A549 (cell line): ENCODE measurements around the gene PPBP. TPM values are rescaled to one million over a fixed set of nuclear protein-coding genes. Genes with fewer than 3 reads are reported as not detected.

Source experiments
- ATAC-seq, 2 experiments: fragments of 200-7000 bp in 1 of 2; fragments of >200 bp in 1 of 2; cut with Nextera tagmentation in 1 of 2; cut with Tn5 transposase in 1 of 2; 3 replicates each; pipeline versions ENCODE4 v1.8.0 to v1.9.1; 2018 to 2020; ENCODE audit warnings: mild to moderate bottlenecking in 1 of 2, moderate library complexity in 1 of 2
- CTCF ChIA-PET: fragments of 300-600 bp; sonication (Branson Sonifier 250); formaldehyde crosslinking; extraction: SDS; loops from one replicate; lab custom pipeline; 2021; ENCODE audit warnings: antibody characterized with exemption, inconsistent platforms; lab: Yijun Ruan, JAX
- POLR2A ChIA-PET: fragments of 350-600 bp; formaldehyde crosslinking; extraction: SDS; loops from one replicate; lab custom pipeline; 2021; ENCODE audit warnings: antibody characterized with exemption, inconsistent platforms; lab: Yijun Ruan, JAX
- DNase-seq, 2 experiments: peaks; one replicate each; pipeline versions ENCODE4 v3.0.0 to v3.0.0-alpha.2; 2011 to 2016; ENCODE audit warnings: low read depth in 1 of 2, low spot score in 1 of 2
- FAIRE-seq: peaks from 2 replicates; lab custom pipeline; 2011; peaks lifted over from hg19 to GRCh38; lab: Jason Lieb, UNC
- H3K27ac ChIP-seq, 2 experiments: fragments of >200 bp; sonication (Bioruptor Twin); formaldehyde crosslinking; 3 replicates each; pipeline ENCODE4 v1.5.1; 2016 to 2017
- H3K4me1 ChIP-seq: fragments of >200 bp; sonication (Bioruptor Twin); formaldehyde crosslinking; 3 replicates; pipeline ENCODE4 v1.6.1; 2016
- H3K4me2 ChIP-seq: fragments of >200 bp; sonication (Bioruptor Twin); formaldehyde crosslinking; 3 replicates; pipeline ENCODE4 v1.6.1; 2016
- H3K4me3 ChIP-seq: fragments of >200 bp; sonication (Bioruptor Twin); formaldehyde crosslinking; 3 replicates; pipeline ENCODE4 v1.5.1; 2016
- H3K9me3 ChIP-seq: fragments of >200 bp; sonication (Bioruptor Twin); formaldehyde crosslinking; 3 replicates; pipeline ENCODE4 v1.6.1; 2016
- CBX2 ChIP-seq: fragments of 200-600 bp; sonication (generic); IDR thresholded peaks from 2 replicates; pipeline ENCODE4 v1.6.1; 2016; ENCODE audit warnings: low read depth, mild to moderate bottlenecking, borderline replicate concordance
- EHF ChIP-seq: fragments of 250-450 bp; sonication (Bioruptor Pico); IDR thresholded peaks from 2 replicates; pipeline ENCODE4 v1.5.0; 2020; ENCODE audit warnings: mild to moderate bottlenecking
- EP300 ChIP-seq, 2 experiments: fragments of >200 bp; sonication (Bioruptor Twin); formaldehyde crosslinking; IDR thresholded peaks; 2 replicates in 1 of 2; 3 replicates in 1 of 2; pipeline ENCODE4 v1.6.1; 2016 to 2017
- ESRRA ChIP-seq: fragments of 150-350 bp; IDR thresholded peaks from 2 replicates; pipeline ENCODE4 v1.6.1; 2014; ENCODE audit warnings: mild to moderate bottlenecking, low read length, borderline replicate concordance
- FOSB ChIP-seq: fragments of 250-450 bp; sonication (Bioruptor Pico); IDR thresholded peaks from 2 replicates; pipeline ENCODE4 v1.5.0; 2020; ENCODE audit warnings: mild to moderate bottlenecking, moderate library complexity
- NFE2L2 ChIP-seq: fragments of 150-350 bp; conservative IDR thresholded peaks from 2 replicates; pipeline ENCODE4 v1.6.1; 2014; ENCODE audit warnings: low read length
- NPAS2 ChIP-seq: fragments of 250-450 bp; sonication (Bioruptor Pico); IDR thresholded peaks from 2 replicates; pipeline ENCODE4 v1.8.0; 2022; ENCODE audit warnings: mild to moderate bottlenecking, moderate library complexity, borderline replicate concordance
- NR3C1 ChIP-seq: fragments of >200 bp; sonication (Bioruptor Twin); formaldehyde crosslinking; IDR thresholded peaks from 3 replicates; pipeline ENCODE4 v1.6.1; 2017
- POLR2AphosphoS2 ChIP-seq: conservative IDR thresholded peaks from 2 replicates; pipeline ENCODE4 v1.6.1; 2012; ENCODE audit warnings: low read length, improper control_type of control experiment, inconsistent platforms
- RAD21 ChIP-seq, 2 experiments: fragments of >200 bp in 1 of 2; sonication (Bioruptor Twin) in 1 of 2; formaldehyde crosslinking in 1 of 2; IDR thresholded peaks in 1 of 2; conservative IDR thresholded peaks in 1 of 2; 2 replicates in 1 of 2; 3 replicates in 1 of 2; pipeline ENCODE4 v1.6.1; 2012 to 2018; ENCODE audit warnings: inconsistent platforms in 1 of 2
- REST ChIP-seq: fragments of 200-600 bp; sonication (generic); IDR thresholded peaks from 2 replicates; pipeline ENCODE4 v1.6.1; 2016; ENCODE audit warnings: antibody characterized with exemption, mild to moderate bottlenecking, moderate library complexity
- SREBF2 ChIP-seq: fragments of 450-650 bp; IDR thresholded peaks from 2 replicates; pipeline ENCODE4 v1.6.1; 2014; ENCODE audit warnings: mild to moderate bottlenecking, moderate library complexity
- WGBS: methylation state at CpG from one replicate; pipeline ENCODE4 v1.1.6; 2017; ENCODE audit errors: missing lambda C conversion rate; 5-methylcytosine and 5-hydroxymethylcytosine counted together
- polyA plus RNA-seq, 4 experiments: library from polyadenylated mRNA; depleted of rRNA in 3 of 4; stranded (reverse); fragments of >200 nt; fragmentation: RNase III in 1 of 4; extraction: RNeasy Plus Mini Kit Qiagen cat#74134 plus additional on column Dnase treatment in 1 of 4; gene quantifications; 2 replicates in 3 of 4; 3 replicates in 1 of 4; pipeline ENCODE4 v1.2.3, GENCODE V29; 2011 to 2017
- TF ChIP-seq, protein P1 (sequence below): fragments of 250-450 bp; sonication (Bioruptor Pico); IDR thresholded peaks from 2 replicates; pipeline ENCODE4 v1.5.0; 2020; ENCODE audit warnings: low read depth, mild to moderate bottlenecking, moderate library complexity
- TF ChIP-seq, protein P2 (sequence below): fragments of 250-450 bp; sonication (Bioruptor Pico); IDR thresholded peaks from 2 replicates; pipeline ENCODE4 v1.5.0; 2021; ENCODE audit warnings: mild to moderate bottlenecking, moderate library complexity, borderline replicate concordance

Gene PPBP
- polyA plus RNA-seq, 2 of the 4 experiments (the other 2 are of a cell fraction): 0.16 to 0.35 TPM

- Histone ChIP-seq H3K4me3 (no peak overlapping the region), H3K27ac (peak overlapping the region in 1 of 2 experiments; percentile 53; a peak in 3 of 6 replicates), H3K9me3 (peaks cover 2% of the 10 kb centered on the region; the same call in 1 of the 3 replicates), H3K4me2 (peak overlapping the region; percentile 32; the same call in 1 of the 3 replicates), H3K4me1 (peaks cover 14% of the 10 kb centered on the region; the same call in 2 of the 3 replicates)
- FAIRE-seq (no peak), DNase-seq (no peak), ATAC-seq (no peak)
- CTCF ChIA-PET: interaction anchor here (1.4 to 2.7 kb wide), 2 partner anchors 8 to 17 kb away, joined by 4 to 11 read pairs; partner anchors contain the start of gene CXCL5
- POLR2A ChIA-PET: no interaction called here
- TF ChIP-seq REST: no peak
- no peak for TF ChIP-seq NFE2L2
- TF ChIP-seq EP300 (IDR thresholded peaks at IDR 0.05): no peak
- no peak for TF ChIP-seq POLR2AphosphoS2
- TF ChIP-seq, protein P1, sequence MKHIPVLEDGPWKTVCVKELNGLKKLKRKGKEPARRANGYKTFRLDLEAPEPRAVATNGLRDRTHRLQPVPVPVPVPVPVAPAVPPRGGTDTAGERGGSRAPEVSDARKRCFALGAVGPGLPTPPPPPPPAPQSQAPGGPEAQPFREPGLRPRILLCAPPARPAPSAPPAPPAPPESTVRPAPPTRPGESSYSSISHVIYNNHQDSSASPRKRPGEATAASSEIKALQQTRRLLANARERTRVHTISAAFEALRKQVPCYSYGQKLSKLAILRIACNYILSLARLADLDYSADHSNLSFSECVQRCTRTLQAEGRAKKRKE (CRISPR knock-in tag): no peak
- no peak for TF ChIP-seq EHF (CRISPR knock-in tag)
- no peak for TF ChIP-seq ESRRA
- no peak for TF ChIP-seq NR3C1
- TF ChIP-seq SREBF2: no peak
- no peak for TF ChIP-seq FOSB (CRISPR knock-in tag)
- TF ChIP-seq RAD21 (conservative IDR thresholded peaks at IDR 0.05 in 1 of 2, IDR thresholded peaks at IDR 0.05 in 1 of 2): no peak
- no peak for TF ChIP-seq CBX2
- TF ChIP-seq NPAS2 (CRISPR knock-in tag): no peak
- 95% methylated on average over 3 of the region's 3 CpGs for WGBS
These were observed 27.3 kb upstream of the PPBP start for GRCh38 chr4:74015126-74015780.

DNA sequence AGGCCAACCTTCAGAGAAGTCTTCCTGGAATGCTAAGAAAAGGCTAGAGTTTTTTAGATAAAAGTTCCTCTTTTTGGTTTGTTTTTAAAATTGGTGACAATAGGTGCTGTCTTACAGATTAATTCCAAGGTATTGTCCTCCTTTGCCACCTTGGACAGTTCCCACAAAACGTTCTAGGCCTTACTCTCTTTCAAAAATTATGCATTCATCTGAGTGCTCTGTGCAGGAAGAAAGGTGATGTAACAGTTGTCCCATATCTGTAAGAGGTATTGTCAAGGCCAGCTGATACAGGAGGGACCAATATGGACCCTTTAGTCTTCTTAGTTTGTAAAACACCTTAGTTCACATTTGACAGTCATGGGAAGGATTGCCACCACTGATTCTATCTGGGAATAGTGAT lies 26.3 kb upstream of the PPBP start:
- 31% methylated on average over 1 of the region's 1 CpG for WGBS
- CTCF ChIA-PET: interaction anchor here (1.3 to 2.7 kb wide), 2 partner anchors 16 to 24 kb away, joined by 3 to 11 read pairs; partner anchors contain the start of genes CXCL3 and CXCL5
- H3K27ac ChIP-seq: peak overlapping the region in 1 of 2 experiments; percentile 30; a peak in 1 of 6 replicates

More for the DNA sequence above, 26.3 kb upstream of the PPBP start:
- TF ChIP-seq, protein P2, sequence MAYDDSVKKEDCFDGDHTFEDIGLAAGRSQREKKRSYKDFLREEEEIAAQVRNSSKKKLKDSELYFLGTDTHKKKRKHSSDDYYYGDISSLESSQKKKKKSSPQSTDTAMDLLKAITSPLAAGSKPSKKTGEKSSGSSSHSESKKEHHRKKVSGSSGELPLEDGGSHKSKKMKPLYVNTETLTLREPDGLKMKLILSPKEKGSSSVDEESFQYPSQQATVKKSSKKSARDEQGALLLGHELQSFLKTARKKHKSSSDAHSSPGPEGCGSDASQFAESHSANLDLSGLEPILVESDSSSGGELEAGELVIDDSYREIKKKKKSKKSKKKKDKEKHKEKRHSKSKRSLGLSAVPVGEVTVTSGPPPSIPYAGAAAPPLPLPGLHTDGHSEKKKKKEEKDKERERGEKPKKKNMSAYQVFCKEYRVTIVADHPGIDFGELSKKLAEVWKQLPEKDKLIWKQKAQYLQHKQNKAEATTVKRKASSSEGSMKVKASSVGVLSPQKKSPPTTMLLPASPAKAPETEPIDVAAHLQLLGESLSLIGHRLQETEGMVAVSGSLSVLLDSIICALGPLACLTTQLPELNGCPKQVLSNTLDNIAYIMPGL (CRISPR knock-in tag): no peak
- peak; percentile 79 for TF ChIP-seq REST
- ATAC-seq (no peak), DNase-seq (no peak), FAIRE-seq (no peak)
- peaks cover 14% of the 10 kb centered on the region; the same call in 2 of the 3 replicates for H3K4me1 ChIP-seq
- no peaks in the 10 kb centered on the region; the same call in 2 of the 3 replicates for H3K9me3 ChIP-seq
- H3K4me3 ChIP-seq: no peak overlapping the region
- H3K4me2 ChIP-seq: no peak overlapping the region
- POLR2A ChIA-PET: no interaction called here
